ENCODE measurements around the gene EGR2. TPM values are rescaled to one million over a fixed set of nuclear protein-coding genes. Genes with fewer than 3 reads are reported as not detected.
"Not testable (repeated sequence)": the region's sequence is repeated elsewhere in the genome, so short reads cannot be mapped to it uniquely, and the experiment has no call there.

EGR2 gene
- total RNA-seq, 1 experiment from 2014 or later: 1.1 TPM

- DNase-seq (ENCODE audit: low spot score): no peak
Observed at GRCh38 chr10:62795100-62795499, 21.1 kb downstream of the EGR2 start.

- DNase-seq (ENCODE audit: low spot score): no peak
Observed at GRCh38 chr10:62794306-62794705, 21.9 kb downstream of the EGR2 start.

GRCh38 chr10:62792261-62792660 is 23.9 kb downstream of the EGR2 start:
- DNase-seq (ENCODE audit: low spot score): no peak

GRCh38 chr10:62790571-62790970 is 25.6 kb downstream of the EGR2 start:
- DNase-seq (ENCODE audit: low spot score): no peak

GRCh38 chr10:62790019-62790555 is 26.1 kb downstream of the EGR2 start:
- DNase-seq (ENCODE audit: low spot score): no peak

- no peak for DNase-seq (ENCODE audit: low spot score)
Observed at GRCh38 chr10:62788861-62789467, 27.2 kb downstream of the EGR2 start.

- not testable (repeated sequence) for DNase-seq (ENCODE audit: low spot score)
Observed at GRCh38 chr10:62788285-62788684, 27.9 kb downstream of the EGR2 start.

- not testable (repeated sequence) for DNase-seq (ENCODE audit: low spot score)
Observed at GRCh38 chr10:62784537-62784936, 31.6 kb downstream of the EGR2 start.

GRCh38 chr10:62779487-62780248 is 36.5 kb downstream of the EGR2 start:
- no peak for DNase-seq (ENCODE audit: low spot score)

GRCh38 chr10:62778125-62778524 is 38.0 kb downstream of the EGR2 start:
- no peak for DNase-seq (ENCODE audit: low spot score)

GRCh38 chr10:62772186-62772974 is 43.8 kb downstream of the EGR2 start:
- DNase-seq (ENCODE audit: low spot score): no peak

GRCh38 chr10:62769574-62770242 is 46.5 kb downstream of the EGR2 start:
- DNase-seq (ENCODE audit: low spot score): no peak

- no peak for DNase-seq (ENCODE audit: low spot score)
Observed at GRCh38 chr10:62766386-62766785, 49.8 kb downstream of the EGR2 start.

GRCh38 chr10:62765726-62766125 is 50.4 kb downstream of the EGR2 start:
- DNase-seq (ENCODE audit: low spot score): no peak

- DNase-seq (ENCODE audit: low spot score): no peak
Observed at GRCh38 chr10:62764011-62764410, 52.2 kb downstream of the EGR2 start.

- no peak for DNase-seq (ENCODE audit: low spot score)
Observed at GRCh38 chr10:62763155-62763554, 53.0 kb downstream of the EGR2 start.

Other genes with a start within 250 kb of the EGR2 start
- 24.0 and 24.7 TPM in 2 replicates for gene ADO, start 11.6 kb downstream of the EGR2 start, total RNA-seq (2014; rRNA removed; shearing (Covaris generic))

Measured in H4 (cell line).